ENCODE data around the gene VWA2. TPM values are rescaled to one million over a fixed set of nuclear protein-coding genes. Genes with fewer than 3 reads are reported as not detected.

VWA2 gene
- total and polyA plus RNA-seq, 2 donors (not counting 1 experiment from before 2014, with no cell fraction given), result not detected

DNA sequence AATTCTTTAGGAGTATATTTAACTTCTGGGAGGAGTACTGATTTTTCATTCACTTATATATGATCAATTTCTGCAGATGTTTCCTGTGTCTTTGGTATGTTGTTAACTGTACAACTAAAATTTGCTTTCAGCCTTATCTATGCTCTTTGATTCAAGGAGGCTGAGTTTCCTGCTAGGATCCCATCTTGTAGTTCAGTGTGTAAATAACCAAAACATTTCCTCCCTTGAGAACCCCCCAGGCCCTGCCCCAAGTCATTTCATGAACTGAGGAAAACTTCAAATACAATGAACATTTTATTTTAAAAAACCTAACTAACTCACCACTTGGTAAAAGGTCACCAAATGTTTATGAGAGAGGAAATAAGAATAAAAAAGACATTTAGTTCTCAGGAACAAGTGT, 55.5 kb downstream of the VWA2 start:
- ATAC-seq (ENCODE audit: low read depth) (no peak), DNase-seq (no peak)
- H3K27me3 ChIP-seq (replicated peaks in 1 of 4; ENCODE audit: control extremely low read depth in 1 of 4, control insufficient read depth in 3 of 4, insufficient read depth in 4 of 4, low read length in 3 of 4), result no peaks in the 10 kb centered on the region
- no peak overlapping the region for H3K4me2 ChIP-seq (replicated peaks; ENCODE audit: low read depth, low read length, poor library complexity, severe bottlenecking)
- ChIA-PET POLR2A (no interaction called here), CTCF (interaction anchor here (2.1 kb wide), 1 partner anchor 10 kb away, joined by 8 read pairs; no protein-coding TSS in a partner anchor)
- no peak overlapping the region for H3K4me3 Mint-ChIP-seq
- no peak overlapping the region for H2AFZ ChIP-seq (ENCODE audit: insufficient read depth, low read depth, low read length, poor library complexity, severe bottlenecking)
- no peaks in the 10 kb centered on the region for H4K20me1 ChIP-seq (ENCODE audit: control insufficient read depth, insufficient read depth, low read length, poor library complexity, severe bottlenecking)
- no peak overlapping the region for H3K27ac Mint-ChIP-seq
- no peak overlapping the region for H3K9ac ChIP-seq (ENCODE audit: low read length)
- H3K36me3 ChIP-seq (replicated peaks in 1 of 2; ENCODE audit: control extremely low read depth in 1 of 2, control insufficient read depth in 1 of 2, extremely low read depth in 1 of 2, insufficient read depth in 2 of 2, low read length in 1 of 2), result peaks cover 0 to 28% of the 10 kb centered on the region in 2 experiments
- no peak overlapping the region for H3K4me3 ChIP-seq (ENCODE audit: control extremely low read depth in 1 of 5, extremely low read depth in 1 of 5, insufficient read depth in 1 of 5, low read depth in 2 of 5, low read length in 4 of 5)
- H3K9me3 Mint-ChIP-seq (ENCODE audit: insufficient read depth), result peaks cover 12% of the 10 kb centered on the region
- no peak overlapping the region for H3K27ac ChIP-seq (ENCODE audit: low read length in 2 of 2)
- no peaks in the 10 kb centered on the region for H3K27me3 Mint-ChIP-seq
- H3K9me3 ChIP-seq (ENCODE audit: control extremely low read depth in 1 of 3, control insufficient read depth in 2 of 3, insufficient read depth in 1 of 3, low read length in 2 of 3), result peaks cover 1 to 18% (median 18%) of the 10 kb centered on the region in 3 donors
- H3K4me1 Mint-ChIP-seq, result no peaks in the 10 kb centered on the region
- intact Hi-C loops (cut with micrococcal nuclease), result no loop called here
- H3K79me2 ChIP-seq (ENCODE audit: control insufficient read depth, insufficient read depth, low read length), result no peaks in the 10 kb centered on the region
- TF ChIP-seq EZH2 (IDR thresholded peaks at IDR 0.05; ENCODE audit: borderline replicate concordance, insufficient read depth, low read depth, low read length, poor library complexity, severe bottlenecking), result no peak
- TF ChIP-seq, protein P1, sequence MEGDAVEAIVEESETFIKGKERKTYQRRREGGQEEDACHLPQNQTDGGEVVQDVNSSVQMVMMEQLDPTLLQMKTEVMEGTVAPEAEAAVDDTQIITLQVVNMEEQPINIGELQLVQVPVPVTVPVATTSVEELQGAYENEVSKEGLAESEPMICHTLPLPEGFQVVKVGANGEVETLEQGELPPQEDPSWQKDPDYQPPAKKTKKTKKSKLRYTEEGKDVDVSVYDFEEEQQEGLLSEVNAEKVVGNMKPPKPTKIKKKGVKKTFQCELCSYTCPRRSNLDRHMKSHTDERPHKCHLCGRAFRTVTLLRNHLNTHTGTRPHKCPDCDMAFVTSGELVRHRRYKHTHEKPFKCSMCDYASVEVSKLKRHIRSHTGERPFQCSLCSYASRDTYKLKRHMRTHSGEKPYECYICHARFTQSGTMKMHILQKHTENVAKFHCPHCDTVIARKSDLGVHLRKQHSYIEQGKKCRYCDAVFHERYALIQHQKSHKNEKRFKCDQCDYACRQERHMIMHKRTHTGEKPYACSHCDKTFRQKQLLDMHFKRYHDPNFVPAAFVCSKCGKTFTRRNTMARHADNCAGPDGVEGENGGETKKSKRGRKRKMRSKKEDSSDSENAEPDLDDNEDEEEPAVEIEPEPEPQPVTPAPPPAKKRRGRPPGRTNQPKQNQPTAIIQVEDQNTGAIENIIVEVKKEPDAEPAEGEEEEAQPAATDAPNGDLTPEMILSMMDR (IDR thresholded peaks at IDR 0.05), result no peak
- no peaks in the 10 kb centered on the region for H3K4me1 ChIP-seq (ENCODE audit: control insufficient read depth in 2 of 2, insufficient read depth in 2 of 2, low read length in 2 of 2)

DNA sequence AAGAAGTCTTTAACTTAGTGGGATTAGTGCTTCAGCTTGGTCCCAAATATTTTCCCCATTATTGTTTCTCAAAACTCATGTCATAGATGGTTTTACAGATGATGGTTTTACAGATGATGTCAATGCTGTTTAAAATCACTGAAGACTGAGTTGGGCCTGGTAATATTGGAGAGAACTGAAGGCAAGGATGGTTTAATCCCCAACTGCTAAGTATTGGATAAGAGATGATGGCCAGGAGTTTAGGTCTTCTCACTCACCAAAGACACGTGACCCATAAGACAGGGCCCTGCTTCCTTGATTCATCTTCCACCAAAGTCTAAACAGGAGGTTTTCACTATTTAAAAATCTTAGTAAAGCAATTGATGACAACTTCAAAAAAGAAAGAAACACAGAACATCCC, 56.3 kb downstream of the VWA2 start:
- CTCF ChIA-PET, result no interaction called here
- H3K4me2 ChIP-seq (replicated peaks; ENCODE audit: low read depth, low read length, poor library complexity, severe bottlenecking), result no peak overlapping the region
- H2AFZ ChIP-seq (ENCODE audit: insufficient read depth, low read depth, low read length, poor library complexity, severe bottlenecking), result no peak overlapping the region
- no peaks in the 10 kb centered on the region for H3K79me2 ChIP-seq (ENCODE audit: control insufficient read depth, insufficient read depth, low read length)
- Mint-ChIP-seq H3K4me1 (no peaks in the 10 kb centered on the region), H3K27ac (no peak overlapping the region), H3K4me3 (no peak overlapping the region), H3K27me3 (no peaks in the 10 kb centered on the region), H3K9me3 (ENCODE audit: insufficient read depth) (peaks cover 12% of the 10 kb centered on the region)
- no peak overlapping the region for H3K9ac ChIP-seq (ENCODE audit: low read length)
- peaks cover 0 to 32% of the 10 kb centered on the region in 2 experiments for H3K36me3 ChIP-seq (replicated peaks in 1 of 2; ENCODE audit: control extremely low read depth in 1 of 2, control insufficient read depth in 1 of 2, extremely low read depth in 1 of 2, insufficient read depth in 2 of 2, low read length in 1 of 2)
- DNase-seq, result no peak
- no peaks in the 10 kb centered on the region for H3K4me1 ChIP-seq (ENCODE audit: control insufficient read depth in 2 of 2, insufficient read depth in 2 of 2, low read length in 2 of 2)
- intact Hi-C loops (cut with micrococcal nuclease), result no loop called here
- ATAC-seq (ENCODE audit: low read depth), result no peak
- no peaks in the 10 kb centered on the region for H4K20me1 ChIP-seq (ENCODE audit: control insufficient read depth, insufficient read depth, low read length, poor library complexity, severe bottlenecking)
- H3K4me3 ChIP-seq (ENCODE audit: control extremely low read depth in 1 of 5, extremely low read depth in 1 of 5, insufficient read depth in 1 of 5, low read depth in 2 of 5, low read length in 4 of 5), result no peak overlapping the region
- H3K27ac ChIP-seq (ENCODE audit: low read length in 2 of 2), result no peak overlapping the region
- H3K9me3 ChIP-seq (ENCODE audit: control extremely low read depth in 1 of 3, control insufficient read depth in 2 of 3, insufficient read depth in 1 of 3, low read length in 2 of 3), result peaks cover 1 to 18% (median 13%) of the 10 kb centered on the region in 3 donors
- no peaks in the 10 kb centered on the region for H3K27me3 ChIP-seq (replicated peaks in 1 of 4; ENCODE audit: control extremely low read depth in 1 of 4, control insufficient read depth in 3 of 4, insufficient read depth in 4 of 4, low read length in 3 of 4)
- WGBS (ENCODE audit: insufficient coverage), result no CpG with 5 or more reads among the region's 1 CpG
- POLR2A ChIA-PET, result no interaction called here
- no peak for TF ChIP-seq EZH2 (IDR thresholded peaks at IDR 0.05; ENCODE audit: borderline replicate concordance, insufficient read depth, low read depth, low read length, poor library complexity, severe bottlenecking)
- TF ChIP-seq, protein P1 (IDR thresholded peaks at IDR 0.05), result no peak

All from B cell (primary cell).